Mesendoderm (in vitro differentiated cells): ENCODE results near the gene MEST. TPM values are rescaled to one million over a fixed set of nuclear protein-coding genes. Genes with fewer than 3 reads are reported as not detected.
A peak's percentile ranks its signal among the peaks of the same experiment; 100 is the strongest.

ENCODE experiments used
- DNase-seq: peaks from one replicate; pipeline ENCODE4 v3.0.0; 2013
- H2AK5ac ChIP-seq: 2 replicates; pipeline ENCODE4 v1.6.1; 2013; ENCODE audit warnings: low read length, inconsistent platforms
- H2BK120ac ChIP-seq: 2 replicates; pipeline ENCODE4 v1.6.1; 2013; ENCODE audit warnings: low read depth, mild to moderate bottlenecking, low read length, moderate library complexity, mixed read lengths
- H2BK15ac ChIP-seq: replicated peaks from 2 replicates; pipeline ENCODE4 v1.6.1; 2013; ENCODE audit warnings: low read depth, mild to moderate bottlenecking, moderate library complexity
- H2BK5ac ChIP-seq: 2 replicates; pipeline ENCODE4 v1.6.1; 2013; ENCODE audit warnings: low read length, inconsistent platforms
- H3K18ac ChIP-seq: 2 replicates; pipeline ENCODE4 v1.6.1; 2013; ENCODE audit warnings: mild to moderate bottlenecking, low read length, mixed read lengths
- H3K23ac ChIP-seq: one replicate; pipeline ENCODE4 v1.6.1; 2013; ENCODE audit warnings: low read length
- H3K27ac ChIP-seq: 2 replicates; pipeline ENCODE4 v1.5.1; 2013; ENCODE audit warnings: low read depth, mild to moderate bottlenecking, inconsistent platforms, low read length, moderate library complexity
- H3K27me3 ChIP-seq: 2 replicates; pipeline ENCODE4 v1.6.1; 2013; ENCODE audit warnings: low read length, control low read depth, mild to moderate bottlenecking, inconsistent platforms; ENCODE audit not compliant: insufficient read depth, poor library complexity
- H3K36me3 ChIP-seq: 2 replicates; pipeline ENCODE4 v1.6.1; 2013; ENCODE audit warnings: low read length, inconsistent platforms; ENCODE audit not compliant: control insufficient read depth, insufficient read depth
- H3K4ac ChIP-seq: one replicate; pipeline ENCODE4 v1.6.1; 2013; ENCODE audit warnings: low read depth, mild to moderate bottlenecking, low read length, moderate library complexity
- H3K4me1 ChIP-seq: 2 replicates; pipeline ENCODE4 v1.6.1; 2013; ENCODE audit warnings: low read depth, low read length, inconsistent platforms; ENCODE audit not compliant: control insufficient read depth
- H3K4me2 ChIP-seq: 2 replicates; pipeline ENCODE4 v1.6.1; 2013; ENCODE audit warnings: low read length
- H3K4me3 ChIP-seq: 2 replicates; pipeline ENCODE4 v1.5.1; 2013; ENCODE audit warnings: mild to moderate bottlenecking, low read length
- H3K56ac ChIP-seq: one replicate; pipeline ENCODE4 v1.6.1; 2013; ENCODE audit warnings: low read length
- H3K79me1 ChIP-seq: 2 replicates; pipeline ENCODE4 v1.6.1; 2013; ENCODE audit warnings: low read length, inconsistent platforms
- H3K79me2 ChIP-seq: 2 replicates; pipeline ENCODE4 v1.6.1; 2013; ENCODE audit warnings: mild to moderate bottlenecking, low read length; ENCODE audit not compliant: control insufficient read depth, insufficient read depth
- H3K9ac ChIP-seq: 2 replicates; pipeline ENCODE4 v1.6.1; 2013; ENCODE audit warnings: low read length, inconsistent platforms
- H4K5ac ChIP-seq: one replicate; pipeline ENCODE4 v1.6.1; 2013; ENCODE audit warnings: low read length
- H4K8ac ChIP-seq: one replicate; pipeline ENCODE4 v1.6.1; 2013; ENCODE audit warnings: low read depth, mild to moderate bottlenecking, control low read depth, low read length, moderate library complexity
- WGBS: extraction: QIAGEN DNeasy Blood & Tissue Kit; methylation state at CpG from one replicate; pipeline ENCODE4 v1.1.7; 2013; ENCODE audit warnings: low lambda C conversion rate, missing lambda C conversion rate; ENCODE audit not compliant: insufficient coverage; ENCODE audit errors: extremely low coverage; 5-methylcytosine and 5-hydroxymethylcytosine counted together
- polyA plus RNA-seq, 2 experiments: library from polyadenylated mRNA; stranded (reverse); fragments of 200-250 nt; gene quantifications; one replicate each; pipeline ENCODE4 v1.2.3, GENCODE V29; 2013

MEST gene
- 123 TPM for polyA plus RNA-seq (2013, experiment 1 of 2)
- 117 TPM for polyA plus RNA-seq (2013, experiment 2 of 2)

DNA sequence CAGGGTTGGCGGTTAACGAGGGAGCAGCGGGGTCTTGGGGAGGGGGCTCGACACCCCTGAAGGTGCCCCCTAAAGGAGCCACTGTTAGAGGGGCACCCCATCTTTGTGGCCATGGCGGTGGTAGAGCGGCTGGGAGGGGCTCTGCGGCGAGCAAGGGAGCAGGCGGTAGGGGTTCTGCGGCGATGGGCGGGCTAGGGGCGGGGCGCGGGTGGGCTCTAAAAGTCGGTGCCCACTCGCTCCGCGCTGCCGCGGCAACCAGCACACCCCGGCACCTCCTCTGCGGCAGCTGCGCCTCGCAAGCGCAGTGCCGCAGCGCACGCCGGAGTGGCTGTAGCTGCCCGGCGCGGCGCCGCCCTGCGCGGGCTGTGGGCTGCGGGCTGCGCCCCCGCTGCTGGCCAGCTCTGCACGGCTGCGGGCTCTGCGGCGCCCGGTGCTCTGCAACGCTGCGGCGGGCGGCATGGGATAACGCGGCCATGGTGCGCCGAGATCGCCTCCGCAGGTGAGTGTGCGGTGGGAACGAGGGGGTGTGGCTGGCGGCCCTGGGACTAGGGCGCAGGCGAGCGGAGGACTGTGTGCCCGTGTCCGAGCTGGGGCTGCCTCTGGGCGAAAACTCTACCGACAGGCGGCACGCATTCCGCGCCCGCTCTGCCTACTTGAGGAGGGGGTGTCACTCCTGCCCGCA lies at the start of gene MEST:
TSS of gene MEST (plus strand) at position 245 of the 682 bp plus-strand sequence. CDS start at position 474, 229 bp downstream.
- no CpG with 5 or more reads among the region's 71 CpGs for whole genome bisulfite sequencing

DNA sequence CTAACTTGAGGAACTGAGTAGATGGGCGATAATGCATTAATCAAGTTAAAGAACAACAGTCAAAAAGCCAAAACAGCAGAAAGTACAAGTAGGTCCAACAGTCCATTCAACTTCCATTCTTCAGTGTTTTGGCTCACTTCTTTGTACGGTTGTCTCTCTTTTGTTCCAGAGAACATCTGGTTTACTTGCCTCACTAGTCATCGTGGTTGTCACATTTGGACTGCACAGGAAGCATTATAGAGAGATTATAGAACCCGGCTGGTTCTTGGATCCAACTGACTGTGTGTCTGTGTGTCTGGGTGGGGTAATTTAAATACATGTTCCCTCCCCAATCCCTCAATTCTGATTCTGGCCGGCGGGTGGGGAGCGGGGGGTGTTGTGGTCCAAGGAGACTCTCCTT lies 49.3 kb upstream of the MEST start:
- H3K9ac ChIP-seq, result no peak overlapping the region
- no peak overlapping the region for H2BK5ac ChIP-seq
- no peak overlapping the region for H3K4ac ChIP-seq
- no peak overlapping the region for H3K4me3 ChIP-seq
- H3K23ac ChIP-seq, result no peak overlapping the region
- DNase-seq, result no peak
- no peaks in the 10 kb centered on the region for H3K36me3 ChIP-seq
- H3K4me1 ChIP-seq, result peaks cover 6% of the 10 kb centered on the region
- H2AK5ac ChIP-seq, result no peak overlapping the region
- H3K27me3 ChIP-seq, result no peaks in the 10 kb centered on the region
- no peak overlapping the region for H3K27ac ChIP-seq
- H3K4me2 ChIP-seq, result no peak overlapping the region
- no peak overlapping the region for H4K8ac ChIP-seq
- no peak overlapping the region for H2BK15ac ChIP-seq
- no peak overlapping the region for H3K56ac ChIP-seq
- no peaks in the 10 kb centered on the region for H3K79me1 ChIP-seq
- H2BK120ac ChIP-seq, result no peak overlapping the region
- H3K18ac ChIP-seq, result no peak overlapping the region
- H4K5ac ChIP-seq, result no peak overlapping the region
- no CpG with 5 or more reads among the region's 7 CpGs for WGBS
- H3K79me2 ChIP-seq, result no peaks in the 10 kb centered on the region

More for the DNA sequence above, at the start of gene MEST:
- H3K4ac ChIP-seq, result no peak within 1 kb of the TSS
- no peak within 1 kb of the TSS for H3K23ac ChIP-seq
- peak within 1 kb of the TSS; percentile 59 for H3K9ac ChIP-seq
- no peaks in the 10 kb centered on the region for H3K36me3 ChIP-seq
- no peak within 1 kb of the TSS for H2BK5ac ChIP-seq
- no peak within 1 kb of the TSS for H4K5ac ChIP-seq
- peak within 1 kb of the TSS; percentile 15 for H3K4me3 ChIP-seq
- no peak within 1 kb of the TSS for H4K8ac ChIP-seq
- H3K56ac ChIP-seq, result peak within 1 kb of the TSS; percentile 69
- peak within 1 kb of the TSS; percentile 59 for H3K4me2 ChIP-seq
- no peak within 1 kb of the TSS for H2BK120ac ChIP-seq
- no peak within 1 kb of the TSS for H2BK15ac ChIP-seq
- no peak within 1 kb of the TSS for H3K27ac ChIP-seq
- peaks cover 17% of the 10 kb centered on the region for H3K79me2 ChIP-seq
- peaks cover 3% of the 10 kb centered on the region for H3K4me1 ChIP-seq
- H3K27me3 ChIP-seq, result peaks cover 6% of the 10 kb centered on the region
- DNase-seq, result no peak
- peaks cover 11% of the 10 kb centered on the region for H3K79me1 ChIP-seq
- H3K18ac ChIP-seq, result no peak within 1 kb of the TSS
- H2AK5ac ChIP-seq, result no peak within 1 kb of the TSS

GRCh38 chr7:130444234-130444633 lies 47.7 kb upstream of the MEST start:
- no peaks in the 10 kb centered on the region for H3K79me1 ChIP-seq

GRCh38 chr7:130444751-130445407 lies 47.0 kb upstream of the MEST start:
- WGBS, result no CpG with 5 or more reads among the region's 5 CpGs
- H3K79me2 ChIP-seq, result no peaks in the 10 kb centered on the region
- H2BK5ac ChIP-seq, result no peak overlapping the region
- H3K36me3 ChIP-seq, result no peaks in the 10 kb centered on the region
- no peak overlapping the region for H2AK5ac ChIP-seq
- no peak overlapping the region for H2BK15ac ChIP-seq
- no peaks in the 10 kb centered on the region for H3K79me1 ChIP-seq
- DNase-seq, result peak; percentile 23
- no peak overlapping the region for H3K23ac ChIP-seq
- peaks cover 6% of the 10 kb centered on the region for H3K4me1 ChIP-seq
- H4K8ac ChIP-seq, result no peak overlapping the region
- H2BK120ac ChIP-seq, result no peak overlapping the region
- no peak overlapping the region for H3K4me2 ChIP-seq
- no peak overlapping the region for H3K4ac ChIP-seq
- no peak overlapping the region for H3K18ac ChIP-seq
- H3K27ac ChIP-seq, result no peak overlapping the region
- no peak overlapping the region for H4K5ac ChIP-seq
- H3K4me3 ChIP-seq, result no peak overlapping the region
- no peaks in the 10 kb centered on the region for H3K27me3 ChIP-seq
- no peak overlapping the region for H3K56ac ChIP-seq
- H3K9ac ChIP-seq, result no peak overlapping the region

More at GRCh38 chr7:130444234-130444633, 47.7 kb upstream of the MEST start:
- Histone ChIP-seq H3K27me3 (no peaks in the 10 kb centered on the region), H3K27ac (no peak overlapping the region), H3K18ac (no peak overlapping the region), H3K4ac (no peak overlapping the region), H3K4me3 (no peak overlapping the region), H3K4me2 (no peak overlapping the region), H4K8ac (no peak overlapping the region), H2BK15ac (no peak overlapping the region), H2BK120ac (no peak overlapping the region), H3K56ac (no peak overlapping the region), H3K9ac (no peak overlapping the region), H2AK5ac (no peak overlapping the region), H3K23ac (no peak overlapping the region), H2BK5ac (no peak overlapping the region), H3K79me2 (no peaks in the 10 kb centered on the region), H4K5ac (no peak overlapping the region), H3K4me1 (peaks cover 6% of the 10 kb centered on the region), H3K36me3 (no peaks in the 10 kb centered on the region)
- no peak for DNase-seq
- no CpG with 5 or more reads among the region's 3 CpGs for WGBS

DNA sequence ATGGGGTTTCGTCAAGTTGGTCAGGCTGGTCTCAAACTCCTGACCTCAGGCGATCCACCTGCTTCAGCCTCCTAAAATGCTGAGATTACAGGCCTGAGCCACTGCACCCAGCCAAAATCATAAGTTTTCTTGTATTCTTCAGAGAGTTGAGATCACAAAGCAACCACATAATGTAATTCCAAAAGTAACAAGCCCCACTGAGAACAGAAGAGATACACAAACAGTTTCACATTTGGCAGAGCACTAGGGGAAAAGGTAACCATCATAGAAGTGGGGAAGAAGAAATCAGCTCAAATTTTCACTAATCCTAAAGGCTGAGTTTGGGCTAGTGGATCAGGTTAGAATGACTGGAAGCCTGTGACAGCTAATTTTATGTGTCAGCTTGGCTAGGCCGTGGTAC lies 45.6 kb upstream of the MEST start:
- H3K23ac ChIP-seq, result no peak overlapping the region
- H2BK15ac ChIP-seq, result no peak overlapping the region
- H3K79me1 ChIP-seq, result no peaks in the 10 kb centered on the region
- H3K79me2 ChIP-seq, result no peaks in the 10 kb centered on the region
- no peak overlapping the region for H3K56ac ChIP-seq
- WGBS, result no CpG with 5 or more reads among the region's 3 CpGs
- H2AK5ac ChIP-seq, result no peak overlapping the region
- H3K4me3 ChIP-seq, result no peak overlapping the region
- no peaks in the 10 kb centered on the region for H3K36me3 ChIP-seq
- H3K27me3 ChIP-seq, result no peaks in the 10 kb centered on the region
- peaks cover 3% of the 10 kb centered on the region for H3K4me1 ChIP-seq
- H3K27ac ChIP-seq, result no peak overlapping the region
- no peak overlapping the region for H3K9ac ChIP-seq
- no peak overlapping the region for H3K18ac ChIP-seq
- H3K4me2 ChIP-seq, result no peak overlapping the region
- DNase-seq, result no peak
- H2BK5ac ChIP-seq, result no peak overlapping the region
- H2BK120ac ChIP-seq, result no peak overlapping the region
- H4K5ac ChIP-seq, result no peak overlapping the region
- no peak overlapping the region for H3K4ac ChIP-seq
- no peak overlapping the region for H4K8ac ChIP-seq
